OCI-LY7 (cell line): Measurements from ENCODE around the gene NF2. TPM values are rescaled to one million over a fixed set of nuclear protein-coding genes. Genes with fewer than 3 reads are reported as not detected.

ENCODE experiments used
- BruUV-seq: library from RNA; stranded (reverse); fragments of 400-500 nt; replicated peaks from 2 replicates; lab custom pipeline; 2021; lab: Mats Ljungman, UMichigan
- CTCF ChIA-PET: fragments of 300-600 bp; sonication (Branson Sonifier 250); formaldehyde crosslinking; loops from one replicate; lab custom pipeline; 2022; ENCODE audit warnings: antibody characterized with exemption; ENCODE audit not compliant: unreplicated experiment; lab: Charles Lee
- POLR2A ChIA-PET: fragments of 300-600 bp; sonication (Branson Sonifier 250); formaldehyde crosslinking; loops from one replicate; lab custom pipeline; 2022; ENCODE audit warnings: antibody characterized with exemption; lab: Charles Lee
- DNase-seq: peaks from one replicate; pipeline ENCODE4 v3.0.0-alpha.2; 2015; ENCODE audit warnings: low spot score
- H2AFZ ChIP-seq: fragments of 200-600 bp; sonication (generic), shearing (Covaris generic); 2 replicates; pipeline ENCODE4 v1.6.1; 2014; ENCODE audit warnings: mild to moderate bottlenecking, antibody characterized with exemption, low read length, moderate library complexity
- H3K27ac ChIP-seq: fragments of 200-600 bp; sonication (generic); 2 replicates; pipeline ENCODE4 v1.5.1; 2014; ENCODE audit warnings: mixed run types, low read depth, mild to moderate bottlenecking, moderate library complexity, low read length, inconsistent platforms; ENCODE audit not compliant: poor library complexity, severe bottlenecking
- H3K36me3 ChIP-seq: fragments of 200-600 bp; sonication (generic); 2 replicates; pipeline ENCODE4 v1.6.1; 2014; ENCODE audit warnings: mild to moderate bottlenecking, antibody characterized with exemption, low read length, moderate library complexity, mixed read lengths; ENCODE audit not compliant: insufficient read depth
- H3K4me1 ChIP-seq: fragments of 200-600 bp; sonication (generic); 2 replicates; pipeline ENCODE4 v1.5.1; 2014; ENCODE audit warnings: mild to moderate bottlenecking, low read length; ENCODE audit not compliant: insufficient read depth, poor library complexity, severe bottlenecking
- H3K4me2 ChIP-seq: fragments of 200-600 bp; sonication (generic); 2 replicates; pipeline ENCODE4 v1.6.1; 2014; ENCODE audit warnings: mild to moderate bottlenecking, low read length
- H3K4me3 ChIP-seq: fragments of 200-600 bp; sonication (generic); 2 replicates; pipeline ENCODE4 v1.5.1; 2014; ENCODE audit warnings: mild to moderate bottlenecking, low read depth, low read length; ENCODE audit not compliant: poor library complexity, severe bottlenecking
- H3K79me2 ChIP-seq: fragments of 200-600 bp; sonication (generic); 2 replicates; pipeline ENCODE4 v1.6.1; 2016; ENCODE audit warnings: low read depth, mild to moderate bottlenecking, low read length, moderate library complexity, mixed read lengths; ENCODE audit not compliant: insufficient read depth
- H3K9me2 ChIP-seq: fragments of 200-600 bp; sonication (generic); 2 replicates; pipeline ENCODE4 v1.6.1; 2016; ENCODE audit warnings: mild to moderate bottlenecking, low read length, mixed read lengths; ENCODE audit not compliant: insufficient read depth
- H3K9me3 ChIP-seq: fragments of 200-600 bp; sonication (generic); 2 replicates; pipeline ENCODE4 v1.6.1; 2014; ENCODE audit warnings: mild to moderate bottlenecking, mixed run types, low read length, mixed read lengths
- H4K20me1 ChIP-seq: fragments of 200-600 bp; sonication (generic); 2 replicates; pipeline ENCODE4 v1.6.1; 2014; ENCODE audit warnings: mild to moderate bottlenecking, antibody characterized with exemption, low read length, moderate library complexity, mixed read lengths; ENCODE audit not compliant: insufficient read depth
- CTCF ChIP-seq: fragments of 200-600 bp; sonication (generic); conservative IDR thresholded peaks from 2 replicates; pipeline ENCODE4 v1.5.1; 2014; ENCODE audit warnings: mild to moderate bottlenecking, antibody characterized with exemption, low read length, moderate library complexity, mixed read lengths
- EZH2phosphoT487 ChIP-seq: fragments of 200-600 bp; sonication (generic); IDR thresholded peaks from 2 replicates; pipeline ENCODE4 v1.6.1; 2018; ENCODE audit warnings: low read depth, borderline replicate concordance, mild to moderate bottlenecking, mixed run types, antibody characterized with exemption, low read length, moderate library complexity, mixed read lengths
- intact Hi-C: fragments of 100-400 bp; cut with micrococcal nuclease; formaldehyde crosslinking; loops from one replicate; pipeline ENCODE4 v1.10.0; 2022; ENCODE audit not compliant: unreplicated experiment
- total RNA-seq, 2 experiments: library from RNA; depleted of rRNA in 1 of 2; stranded (reverse); fragments of >200 nt in 1 of 2; shearing (Covaris generic) in 1 of 2; gene quantifications; 2 replicates each; pipeline ENCODE4 v1.2.3, GENCODE V29; 2014 to 2022

NF2 gene
- total RNA-seq, 2 experiments from 2014 or later: 22.2 to 34.8 TPM

DNA sequence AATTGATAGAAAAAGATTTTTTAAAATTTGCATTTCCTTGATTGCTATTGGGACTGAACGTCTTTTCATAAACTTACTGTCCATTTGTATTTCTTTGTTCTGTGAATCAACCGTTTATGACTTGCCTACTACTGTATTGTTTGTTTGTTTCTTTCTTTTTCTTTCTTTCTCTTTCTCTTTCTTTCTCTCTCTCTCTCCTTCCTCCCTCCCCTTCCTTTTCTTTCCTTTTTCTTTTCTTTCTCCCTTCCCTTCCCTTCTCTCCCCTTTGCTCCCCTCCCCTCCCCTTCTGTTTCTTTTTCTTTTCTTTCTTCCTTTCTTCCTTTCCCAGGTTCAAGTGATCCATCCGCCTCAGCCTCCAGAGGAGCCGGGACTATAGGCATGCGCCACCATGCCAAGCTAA is 46.9 kb downstream of the NF2 start:
- Histone ChIP-seq H3K27ac (no peak overlapping the region), H3K79me2 (no peaks in the 10 kb centered on the region), H3K4me1 (no peaks in the 10 kb centered on the region), H3K9me3 (no peaks in the 10 kb centered on the region), H3K36me3 (peaks cover 5% of the 10 kb centered on the region; the same call in 1 of the 2 replicates), H4K20me1 (no peaks in the 10 kb centered on the region), H2AFZ (no peak overlapping the region), H3K4me3 (no peak overlapping the region), H3K9me2 (no peaks in the 10 kb centered on the region), H3K4me2 (no peak overlapping the region)
- no TSS peak for BruUV-seq
- TF ChIP-seq EZH2phosphoT487: no peak
- no peak for TF ChIP-seq CTCF
- POLR2A ChIA-PET: no interaction called here
- intact Hi-C loops: no loop called here
- DNase-seq: no peak
- CTCF ChIA-PET: no interaction called here

- H3K27ac ChIP-seq: no peak overlapping the region
- H3K9me3 ChIP-seq: no peaks in the 10 kb centered on the region
- H2AFZ ChIP-seq: no peak overlapping the region
- no peaks in the 10 kb centered on the region for H3K4me1 ChIP-seq
- intact Hi-C loops: no loop called here
- CTCF ChIA-PET: no interaction called here
- DNase-seq: no peak
- H4K20me1 ChIP-seq: no peaks in the 10 kb centered on the region
- no peak overlapping the region for H3K4me2 ChIP-seq
- POLR2A ChIA-PET: no interaction called here
- BruUV-seq: no TSS peak
- H3K4me3 ChIP-seq: no peak overlapping the region
- H3K79me2 ChIP-seq: no peaks in the 10 kb centered on the region
- TF ChIP-seq EZH2phosphoT487 (no peak), CTCF (no peak)
- no peaks in the 10 kb centered on the region for H3K9me2 ChIP-seq
- H3K36me3 ChIP-seq: no peaks in the 10 kb centered on the region
Measured at GRCh38 chr22:29651652-29652051, 48.2 kb downstream of the NF2 start.

DNA sequence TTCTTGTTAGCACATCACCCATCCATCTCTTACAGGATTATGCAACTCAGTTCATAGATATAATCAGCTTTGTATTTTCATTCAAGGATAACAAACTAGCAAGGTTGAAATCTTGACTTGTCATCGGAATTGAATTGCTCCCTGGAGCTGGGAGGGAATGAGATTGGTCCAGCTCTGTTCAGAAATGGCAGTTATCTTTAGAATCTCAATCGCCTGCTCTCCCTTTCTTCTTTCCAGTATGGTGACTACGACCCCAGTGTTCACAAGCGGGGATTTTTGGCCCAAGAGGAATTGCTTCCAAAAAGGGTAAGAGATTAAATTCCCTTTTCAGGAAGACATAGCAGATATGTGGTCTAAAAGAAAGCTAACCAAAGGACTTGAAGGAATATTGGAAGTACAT is 51.0 kb downstream of the NF2 start:
- H3K9me2 ChIP-seq: no peaks in the 10 kb centered on the region
- H3K4me3 ChIP-seq: no peak overlapping the region
- no peaks in the 10 kb centered on the region for H3K4me1 ChIP-seq
- intact Hi-C loops: no loop called here
- H3K36me3 ChIP-seq: peaks cover 11% of the 10 kb centered on the region; the same call in 1 of the 2 replicates
- ChIA-PET CTCF (no interaction called here), POLR2A (interaction anchor here (0.9 kb wide), 1 partner anchor 10 kb away, joined by 3 read pairs; no protein-coding TSS in a partner anchor)
- H4K20me1 ChIP-seq: no peaks in the 10 kb centered on the region
- no peak for TF ChIP-seq EZH2phosphoT487
- no peak for TF ChIP-seq CTCF
- H3K27ac ChIP-seq: no peak overlapping the region
- no peak for DNase-seq
- H3K79me2 ChIP-seq: no peaks in the 10 kb centered on the region
- no peak overlapping the region for H2AFZ ChIP-seq
- no peaks in the 10 kb centered on the region for H3K9me3 ChIP-seq
- H3K4me2 ChIP-seq: no peak overlapping the region
- BruUV-seq: no TSS peak
